ENCODE measurements around the gene SPG7.
"Not testable (repeated sequence)": the region's sequence is repeated elsewhere in the genome, so short reads cannot be mapped to it uniquely, and the experiment has no call there.

Gene SPG7

GRCh38 chr16:89582614-89583196, 74.5 kb downstream of the SPG7 start:
- no peak for DNase-seq

GRCh38 chr16:89583197-89583894, 75.1 kb downstream of the SPG7 start:
- no peak for DNase-seq

GRCh38 chr16:89583895-89584644, 75.9 kb downstream of the SPG7 start:
- DNase-seq = no peak

- no peak for DNase-seq
Measured at GRCh38 chr16:89584768-89585549, 76.8 kb downstream of the SPG7 start.

- no peak for DNase-seq
Measured at GRCh38 chr16:89586218-89586617, 78.0 kb downstream of the SPG7 start.

GRCh38 chr16:89586853-89587252, 78.7 kb downstream of the SPG7 start:
- no peak for DNase-seq

- DNase-seq = not testable (repeated sequence)
Measured at GRCh38 chr16:89587676-89588075, 79.5 kb downstream of the SPG7 start.

GRCh38 chr16:89588413-89589109, 80.4 kb downstream of the SPG7 start:
- DNase-seq = no peak

- no peak for DNase-seq
Measured at GRCh38 chr16:89589241-89589926, 81.2 kb downstream of the SPG7 start.

- DNase-seq = no peak
Measured at GRCh38 chr16:89593841-89594240, 85.6 kb downstream of the SPG7 start.

GRCh38 chr16:89595330-89596060, 87.3 kb downstream of the SPG7 start:
- no peak for DNase-seq

- DNase-seq = no peak
Measured at GRCh38 chr16:89596061-89596689, 88.0 kb downstream of the SPG7 start.

GRCh38 chr16:89596957-89597649, 88.9 kb downstream of the SPG7 start:
- DNase-seq = no peak

GRCh38 chr16:89598199-89598598, 90.0 kb downstream of the SPG7 start:
- DNase-seq = peak; percentile 54

GRCh38 chr16:89599451-89599858, 91.3 kb downstream of the SPG7 start:
- DNase-seq = peak; percentile 24

- no peak for DNase-seq
Measured at GRCh38 chr16:89599902-89600301, 91.7 kb downstream of the SPG7 start.

GRCh38 chr16:89600427-89600826, 92.2 kb downstream of the SPG7 start:
- DNase-seq = no peak

GRCh38 chr16:89600956-89601355, 92.8 kb downstream of the SPG7 start:
- DNase-seq = no peak

GRCh38 chr16:89601906-89602272, 93.7 kb downstream of the SPG7 start:
- no peak for DNase-seq

- peak; percentile 83 for DNase-seq
Measured at GRCh38 chr16:89602273-89602951, 94.2 kb downstream of the SPG7 start.

Measured in HCEC 1CT (cell line).